ENCODE measurements around the gene SLC39A1. TPM values are rescaled to one million over a fixed set of nuclear protein-coding genes. Genes with fewer than 3 reads are reported as not detected.
"Not testable (repeated sequence)": the region's sequence is repeated elsewhere in the genome, so short reads cannot be mapped to it uniquely, and the experiment has no call there.

Gene SLC39A1
- total RNA-seq, 1 experiment from 2014 or later = 152 TPM

- intact Hi-C loops (cut with micrococcal nuclease; ENCODE audit: unreplicated experiment) = loop anchor here (10.0 kb wide), 1 partner anchor 94 kb away; no protein-coding TSS in a partner anchor
- DNase-seq = no peak
- TF ChIP-seq, protein P1, sequence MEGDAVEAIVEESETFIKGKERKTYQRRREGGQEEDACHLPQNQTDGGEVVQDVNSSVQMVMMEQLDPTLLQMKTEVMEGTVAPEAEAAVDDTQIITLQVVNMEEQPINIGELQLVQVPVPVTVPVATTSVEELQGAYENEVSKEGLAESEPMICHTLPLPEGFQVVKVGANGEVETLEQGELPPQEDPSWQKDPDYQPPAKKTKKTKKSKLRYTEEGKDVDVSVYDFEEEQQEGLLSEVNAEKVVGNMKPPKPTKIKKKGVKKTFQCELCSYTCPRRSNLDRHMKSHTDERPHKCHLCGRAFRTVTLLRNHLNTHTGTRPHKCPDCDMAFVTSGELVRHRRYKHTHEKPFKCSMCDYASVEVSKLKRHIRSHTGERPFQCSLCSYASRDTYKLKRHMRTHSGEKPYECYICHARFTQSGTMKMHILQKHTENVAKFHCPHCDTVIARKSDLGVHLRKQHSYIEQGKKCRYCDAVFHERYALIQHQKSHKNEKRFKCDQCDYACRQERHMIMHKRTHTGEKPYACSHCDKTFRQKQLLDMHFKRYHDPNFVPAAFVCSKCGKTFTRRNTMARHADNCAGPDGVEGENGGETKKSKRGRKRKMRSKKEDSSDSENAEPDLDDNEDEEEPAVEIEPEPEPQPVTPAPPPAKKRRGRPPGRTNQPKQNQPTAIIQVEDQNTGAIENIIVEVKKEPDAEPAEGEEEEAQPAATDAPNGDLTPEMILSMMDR (IDR thresholded peaks at IDR 0.05; ENCODE audit: unreplicated experiment) = no peak
- H3K4me1 Mint-ChIP-seq (ENCODE audit: low read depth, unreplicated experiment) = peaks cover 23% of the 10 kb centered on the region
- H3K36me3 Mint-ChIP-seq (ENCODE audit: insufficient read depth, unreplicated experiment) = peaks cover 17% of the 10 kb centered on the region
- H3K9me3 Mint-ChIP-seq (ENCODE audit: low read depth, unreplicated experiment) = no peaks in the 10 kb centered on the region
- no peaks in the 10 kb centered on the region for H3K27me3 Mint-ChIP-seq (ENCODE audit: unreplicated experiment)
- CTCF ChIA-PET = interaction anchor here (0.8 to 1.6 kb wide), 2 partner anchors 10 to 155 kb away, joined by 4 to 7 read pairs; partner anchors contain the start of gene RPS27
- H3K27ac Mint-ChIP-seq (ENCODE audit: unreplicated experiment) = peak overlapping the region; percentile 48
- H3K4me3 Mint-ChIP-seq (ENCODE audit: low read depth, unreplicated experiment) = peak overlapping the region; percentile 42
- BruUV-seq (replicated peaks) = no TSS peak
Observed at GRCh38 chr1:154000420-154000819, 37.1 kb upstream of the SLC39A1 start.

- BruUV-seq (replicated peaks); H3K9me3 Mint-ChIP-seq (ENCODE audit: low read depth, unreplicated experiment); H3K27me3 Mint-ChIP-seq (ENCODE audit: unreplicated experiment); H3K27ac Mint-ChIP-seq (ENCODE audit: unreplicated experiment); intact Hi-C loops (cut with micrococcal nuclease; ENCODE audit: unreplicated experiment); DNase-seq; H3K4me3 Mint-ChIP-seq (ENCODE audit: low read depth, unreplicated experiment): not testable (repeated sequence)
- Mint-ChIP-seq H3K36me3 (ENCODE audit: insufficient read depth, unreplicated experiment) (peaks cover 52% of the 10 kb centered on the region), H3K4me1 (ENCODE audit: low read depth, unreplicated experiment) (peaks cover 34% of the 10 kb centered on the region)
- CTCF ChIA-PET = interaction anchor here (0.6 kb wide), 1 partner anchor 1726 kb away, joined by 3 read pairs; no protein-coding TSS in a partner anchor
Observed at GRCh38 chr1:153996882-153997281, 33.5 kb upstream of the SLC39A1 start.

GRCh38 chr1:153995640-153996039 is 32.3 kb upstream of the SLC39A1 start:
- TF ChIP-seq, protein P1 (IDR thresholded peaks at IDR 0.05; ENCODE audit: unreplicated experiment) = no peak
- Mint-ChIP-seq H3K27ac (ENCODE audit: unreplicated experiment) (peak overlapping the region; percentile 70), H3K4me1 (ENCODE audit: low read depth, unreplicated experiment) (peaks cover 34% of the 10 kb centered on the region), H3K9me3 (ENCODE audit: low read depth, unreplicated experiment) (no peaks in the 10 kb centered on the region), H3K4me3 (ENCODE audit: low read depth, unreplicated experiment) (no peak overlapping the region), H3K36me3 (ENCODE audit: insufficient read depth, unreplicated experiment) (peaks cover 64% of the 10 kb centered on the region), H3K27me3 (ENCODE audit: unreplicated experiment) (peaks cover 7% of the 10 kb centered on the region)
- CTCF ChIA-PET = no interaction called here
- intact Hi-C loops (cut with micrococcal nuclease; ENCODE audit: unreplicated experiment) = no loop called here
- BruUV-seq (replicated peaks) = no TSS peak
- DNase-seq = no peak

- no peak for DNase-seq
- CTCF ChIA-PET = no interaction called here
- no peaks in the 10 kb centered on the region for H3K9me3 Mint-ChIP-seq (ENCODE audit: low read depth, unreplicated experiment)
- H3K36me3 Mint-ChIP-seq (ENCODE audit: insufficient read depth, unreplicated experiment) = peaks cover 69% of the 10 kb centered on the region
- H3K4me1 Mint-ChIP-seq (ENCODE audit: low read depth, unreplicated experiment) = peaks cover 34% of the 10 kb centered on the region
- peak overlapping the region; percentile 70 for H3K27ac Mint-ChIP-seq (ENCODE audit: unreplicated experiment)
- H3K27me3 Mint-ChIP-seq (ENCODE audit: unreplicated experiment) = peaks cover 12% of the 10 kb centered on the region
- H3K4me3 Mint-ChIP-seq (ENCODE audit: low read depth, unreplicated experiment) = no peak overlapping the region
- intact Hi-C loops (cut with micrococcal nuclease; ENCODE audit: unreplicated experiment) = no loop called here
- TF ChIP-seq, protein P1 (IDR thresholded peaks at IDR 0.05; ENCODE audit: unreplicated experiment) = no peak
- BruUV-seq (replicated peaks) = no TSS peak
Observed at GRCh38 chr1:153995202-153995601, 31.9 kb upstream of the SLC39A1 start.

- Mint-ChIP-seq H3K27ac (ENCODE audit: unreplicated experiment) (peak overlapping the region; percentile 99), H3K9me3 (ENCODE audit: low read depth, unreplicated experiment) (no peaks in the 10 kb centered on the region), H3K4me3 (ENCODE audit: low read depth, unreplicated experiment) (peak overlapping the region; percentile 75), H3K27me3 (ENCODE audit: unreplicated experiment) (peaks cover 14% of the 10 kb centered on the region), H3K36me3 (ENCODE audit: insufficient read depth, unreplicated experiment) (peaks cover 78% of the 10 kb centered on the region), H3K4me1 (ENCODE audit: low read depth, unreplicated experiment) (peaks cover 42% of the 10 kb centered on the region)
- CTCF ChIA-PET = interaction anchor here (0.6 kb wide), 1 partner anchor 452 kb away, joined by 4 read pairs; no protein-coding TSS in a partner anchor
- BruUV-seq (replicated peaks) = no TSS peak
- TF ChIP-seq, protein P1 (IDR thresholded peaks at IDR 0.05; ENCODE audit: unreplicated experiment) = no peak
- intact Hi-C loops (cut with micrococcal nuclease; ENCODE audit: unreplicated experiment) = no loop called here
- DNase-seq = no peak
Observed at GRCh38 chr1:153991806-153992205, 28.5 kb upstream of the SLC39A1 start.

Data from Calu3 (cell line).